ENCODE measurements around the gene SGK1.
"Not testable (repeated sequence)": the region's sequence is repeated elsewhere in the genome, so short reads cannot be mapped to it uniquely, and the experiment has no call there.

Gene SGK1

DNA sequence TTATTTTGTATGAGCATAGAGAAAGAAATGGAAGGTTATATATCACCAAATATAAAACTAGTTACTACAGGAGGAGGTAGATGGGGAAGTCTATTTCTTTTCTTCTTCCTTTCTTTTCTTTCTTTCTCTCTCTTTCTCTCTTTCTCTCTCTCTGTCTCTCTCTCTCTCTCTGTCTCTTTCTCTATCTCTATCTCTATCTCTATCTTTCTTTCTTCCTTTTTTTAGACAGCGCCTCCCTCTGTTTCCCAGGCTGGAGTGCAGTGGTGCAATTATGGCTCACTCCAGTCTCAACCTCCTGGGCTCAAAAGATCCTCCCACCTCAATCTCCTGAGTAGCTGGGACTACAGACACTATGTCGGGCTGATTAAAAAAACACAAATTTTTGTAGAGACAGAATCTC lies 10.2 kb upstream of the SGK1 start:
- H3K9me3 ChIP-seq (ENCODE audit: control insufficient read depth, low read length) = no peaks in the 10 kb centered on the region
- H3K4me3 ChIP-seq (ENCODE audit: insufficient read depth, low read depth, low read length) = no peak overlapping the region
- no peaks in the 10 kb centered on the region for H3K4me1 ChIP-seq (ENCODE audit: control insufficient read depth, insufficient read depth, low read length)
- no peak overlapping the region for H3K27ac ChIP-seq (ENCODE audit: insufficient read depth, low read depth, low read length, poor library complexity, severe bottlenecking)
- WGBS, 2 experiments = 89 to 92% methylated on average over 2 of the region's 2 CpGs
- H3K36me3 ChIP-seq (ENCODE audit: control insufficient read depth, insufficient read depth, low read length) = no peaks in the 10 kb centered on the region
- no peaks in the 10 kb centered on the region for H3K27me3 ChIP-seq (ENCODE audit: control insufficient read depth, insufficient read depth, low read length, poor library complexity, severe bottlenecking)

GRCh38 chr6:134326192-134326591 lies 8.3 kb upstream of the SGK1 start:
- H3K9me3 ChIP-seq (ENCODE audit: control insufficient read depth, low read length); H3K36me3 ChIP-seq (ENCODE audit: control insufficient read depth, insufficient read depth, low read length); H3K4me1 ChIP-seq (ENCODE audit: control insufficient read depth, insufficient read depth, low read length); H3K4me3 ChIP-seq (ENCODE audit: insufficient read depth, low read depth, low read length); H3K27ac ChIP-seq (ENCODE audit: insufficient read depth, low read depth, low read length, poor library complexity, severe bottlenecking); H3K27me3 ChIP-seq (ENCODE audit: control insufficient read depth, insufficient read depth, low read length, poor library complexity, severe bottlenecking): not testable (repeated sequence)
- 84 to 95% methylated on average over 4 of the region's 4 CpGs for WGBS, 2 experiments

DNA sequence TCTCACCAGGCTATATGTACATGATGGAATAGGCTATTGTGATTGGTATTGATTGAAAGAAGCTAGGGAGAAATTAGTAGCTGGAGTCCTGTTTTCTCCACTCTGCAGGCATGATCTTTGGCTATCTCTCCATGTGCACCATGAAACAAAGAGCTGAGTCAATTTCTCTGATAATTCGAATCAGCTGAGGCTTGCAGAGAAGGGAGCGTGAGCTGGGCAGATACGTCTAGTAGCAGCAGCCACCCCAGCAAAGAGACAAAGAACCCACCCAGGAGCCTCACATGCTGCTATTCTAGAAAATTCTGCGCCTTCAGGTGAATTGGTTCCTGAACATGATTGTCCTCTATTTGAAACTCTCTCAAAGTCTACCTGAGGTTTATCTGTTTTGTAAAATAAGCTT lies 6.9 kb upstream of the SGK1 start:
- 89 to 97% methylated on average over 4 of the region's 4 CpGs for WGBS, 2 experiments
- Histone ChIP-seq H3K27ac (ENCODE audit: insufficient read depth, low read depth, low read length, poor library complexity, severe bottlenecking) (no peak overlapping the region), H3K4me3 (ENCODE audit: insufficient read depth, low read depth, low read length) (no peak overlapping the region), H3K4me1 (ENCODE audit: control insufficient read depth, insufficient read depth, low read length) (no peaks in the 10 kb centered on the region), H3K27me3 (ENCODE audit: control insufficient read depth, insufficient read depth, low read length, poor library complexity, severe bottlenecking) (no peaks in the 10 kb centered on the region), H3K9me3 (ENCODE audit: control insufficient read depth, low read length) (no peaks in the 10 kb centered on the region), H3K36me3 (ENCODE audit: control insufficient read depth, insufficient read depth, low read length) (no peaks in the 10 kb centered on the region)

DNA sequence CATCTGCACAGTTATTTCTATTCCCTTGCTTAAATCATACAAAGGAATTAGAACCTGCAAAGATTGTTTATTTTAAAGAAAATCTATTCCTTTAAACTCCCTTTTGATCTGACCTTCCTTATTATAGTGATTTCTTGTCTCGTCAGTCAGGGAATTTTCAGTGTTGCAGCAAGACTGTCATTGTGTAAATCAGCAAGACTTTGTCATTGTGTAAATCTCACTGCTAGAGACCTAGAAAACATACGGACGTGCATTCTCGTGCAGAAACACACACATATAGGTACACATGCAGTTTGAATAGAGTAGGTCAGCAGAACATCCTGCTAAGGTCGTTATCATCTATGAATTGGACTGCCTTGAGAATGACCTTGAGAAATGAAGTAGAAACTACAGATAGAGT lies 6.2 kb upstream of the SGK1 start:
- no peaks in the 10 kb centered on the region for H3K36me3 ChIP-seq (ENCODE audit: control insufficient read depth, insufficient read depth, low read length)
- WGBS, 2 experiments = 73% methylated on average over 5 of the region's 5 CpGs

DNA sequence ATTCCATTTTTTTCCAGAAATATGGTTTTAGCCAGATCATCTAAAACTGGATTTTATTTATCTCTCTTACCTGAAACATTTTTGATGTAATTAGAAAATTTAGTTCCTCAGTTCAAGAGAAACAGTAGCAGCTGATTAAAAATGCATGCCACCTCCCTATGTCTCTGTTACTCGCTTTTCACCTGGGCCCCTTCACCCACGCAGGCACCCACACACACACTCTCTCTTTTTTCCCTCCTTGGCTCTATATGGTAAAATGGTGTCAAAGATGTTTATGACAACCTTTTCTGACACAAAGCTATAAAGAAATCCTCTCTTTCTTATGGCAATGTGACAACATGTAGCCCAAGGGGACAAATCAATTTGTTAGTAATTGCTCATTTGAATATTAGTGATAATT lies 5.8 kb upstream of the SGK1 start:
- no peak overlapping the region for H3K4me3 ChIP-seq (ENCODE audit: insufficient read depth, low read depth, low read length)
- no peaks in the 10 kb centered on the region for H3K36me3 ChIP-seq (ENCODE audit: control insufficient read depth, insufficient read depth, low read length)
- no peaks in the 10 kb centered on the region for H3K4me1 ChIP-seq (ENCODE audit: control insufficient read depth, insufficient read depth, low read length)
- H3K9me3 ChIP-seq (ENCODE audit: control insufficient read depth, low read length) = no peaks in the 10 kb centered on the region
- peaks cover 2% of the 10 kb centered on the region for H3K27me3 ChIP-seq (ENCODE audit: control insufficient read depth, insufficient read depth, low read length, poor library complexity, severe bottlenecking)
- H3K27ac ChIP-seq (ENCODE audit: insufficient read depth, low read depth, low read length, poor library complexity, severe bottlenecking) = no peak overlapping the region
- 80 to 90% methylated on average over 1 to 2 of the region's 2 CpGs for WGBS, 2 experiments

More for the DNA sequence above, 6.2 kb upstream of the SGK1 start:
- H3K9me3 ChIP-seq (ENCODE audit: control insufficient read depth, low read length) = no peaks in the 10 kb centered on the region
- H3K4me3 ChIP-seq (ENCODE audit: insufficient read depth, low read depth, low read length) = no peak overlapping the region
- H3K27me3 ChIP-seq (ENCODE audit: control insufficient read depth, insufficient read depth, low read length, poor library complexity, severe bottlenecking) = no peaks in the 10 kb centered on the region
- no peaks in the 10 kb centered on the region for H3K4me1 ChIP-seq (ENCODE audit: control insufficient read depth, insufficient read depth, low read length)
- H3K27ac ChIP-seq (ENCODE audit: insufficient read depth, low read depth, low read length, poor library complexity, severe bottlenecking) = no peak overlapping the region

DNA sequence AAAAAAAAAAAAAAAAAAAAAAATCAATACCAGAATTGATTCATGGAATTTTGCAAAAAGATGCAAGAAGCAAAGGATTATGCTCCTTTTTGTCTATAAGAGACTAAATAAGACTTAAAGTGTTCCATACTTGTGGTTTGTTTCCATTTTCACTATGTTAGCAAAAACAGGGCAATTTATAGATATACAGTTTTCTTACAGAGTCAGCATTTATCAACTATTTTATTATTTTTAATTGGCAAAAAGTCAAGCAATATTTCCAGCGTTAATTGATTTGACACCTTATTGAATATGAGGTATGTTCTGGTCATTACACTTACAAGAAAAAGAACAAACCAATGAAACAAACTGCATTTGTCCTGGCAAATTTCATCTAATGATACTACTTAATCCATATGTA lies 5.4 kb upstream of the SGK1 start:
- 100% methylated on average over 1 of the region's 1 CpG; no CpG with 5 or more reads in 1 of the 2 experiments for WGBS, 2 experiments
- Histone ChIP-seq H3K9me3 (ENCODE audit: control insufficient read depth, low read length) (no peaks in the 10 kb centered on the region), H3K4me1 (ENCODE audit: control insufficient read depth, insufficient read depth, low read length) (no peaks in the 10 kb centered on the region), H3K36me3 (ENCODE audit: control insufficient read depth, insufficient read depth, low read length) (no peaks in the 10 kb centered on the region), H3K4me3 (ENCODE audit: insufficient read depth, low read depth, low read length) (no peak overlapping the region), H3K27me3 (ENCODE audit: control insufficient read depth, insufficient read depth, low read length, poor library complexity, severe bottlenecking) (peaks cover 6% of the 10 kb centered on the region), H3K27ac (ENCODE audit: insufficient read depth, low read depth, low read length, poor library complexity, severe bottlenecking) (no peak overlapping the region)

DNA sequence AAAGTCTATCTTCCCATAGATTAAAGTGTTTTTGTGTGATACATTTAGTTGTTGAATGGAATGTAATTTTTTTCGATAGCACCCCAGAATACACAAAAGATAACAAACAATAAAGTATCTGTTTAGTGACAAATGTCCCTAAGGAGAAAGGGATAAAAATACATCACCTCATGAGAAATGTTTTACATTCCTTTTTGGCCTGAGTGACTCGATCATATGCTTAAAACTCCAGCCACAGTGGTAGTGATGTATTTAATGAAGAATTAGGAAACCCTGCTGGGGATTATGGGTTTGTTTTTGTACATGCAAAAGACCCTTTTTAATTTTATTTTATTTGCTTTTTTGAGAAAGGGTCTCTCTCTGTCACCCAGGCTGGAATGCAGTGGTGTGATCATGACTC lies 4.3 kb upstream of the SGK1 start:
- Histone ChIP-seq H3K9me3 (ENCODE audit: control insufficient read depth, low read length) (no peaks in the 10 kb centered on the region), H3K4me1 (ENCODE audit: control insufficient read depth, insufficient read depth, low read length) (peaks cover 1% of the 10 kb centered on the region), H3K27ac (ENCODE audit: insufficient read depth, low read depth, low read length, poor library complexity, severe bottlenecking) (no peak overlapping the region), H3K27me3 (ENCODE audit: control insufficient read depth, insufficient read depth, low read length, poor library complexity, severe bottlenecking) (peaks cover 17% of the 10 kb centered on the region), H3K36me3 (ENCODE audit: control insufficient read depth, insufficient read depth, low read length) (no peaks in the 10 kb centered on the region), H3K4me3 (ENCODE audit: insufficient read depth, low read depth, low read length) (no peak overlapping the region)
- WGBS, 2 experiments = 100% methylated on average over 1 of the region's 2 CpGs

DNA sequence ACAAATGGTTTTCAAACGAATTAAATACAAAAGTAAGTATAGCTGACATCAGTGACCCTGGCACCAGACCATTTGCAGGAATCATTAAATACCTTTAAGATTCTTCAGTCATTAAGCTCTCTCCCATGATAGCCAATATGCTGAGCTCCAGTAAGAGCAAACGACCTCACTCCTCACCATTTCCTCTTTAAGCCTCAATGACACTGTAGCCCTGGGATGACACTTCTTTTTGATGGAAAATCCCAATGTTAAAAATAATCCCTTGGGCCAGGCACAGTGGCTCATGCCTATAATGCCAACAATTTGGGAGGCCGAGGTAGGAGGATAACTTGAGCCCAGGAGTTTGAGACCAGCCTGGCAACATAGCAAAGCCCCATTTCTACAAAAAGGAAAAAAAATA lies 3.3 kb upstream of the SGK1 start:
- 83% methylated on average over 3 of the region's 3 CpGs for WGBS, 2 experiments
- H3K27ac ChIP-seq (ENCODE audit: insufficient read depth, low read depth, low read length, poor library complexity, severe bottlenecking) = no peak overlapping the region
- H3K4me1 ChIP-seq (ENCODE audit: control insufficient read depth, insufficient read depth, low read length) = peaks cover 11% of the 10 kb centered on the region
- H3K36me3 ChIP-seq (ENCODE audit: control insufficient read depth, insufficient read depth, low read length) = no peaks in the 10 kb centered on the region
- H3K4me3 ChIP-seq (ENCODE audit: insufficient read depth, low read depth, low read length) = no peak overlapping the region
- H3K9me3 ChIP-seq (ENCODE audit: control insufficient read depth, low read length) = no peaks in the 10 kb centered on the region
- H3K27me3 ChIP-seq (ENCODE audit: control insufficient read depth, insufficient read depth, low read length, poor library complexity, severe bottlenecking) = peaks cover 27% of the 10 kb centered on the region

DNA sequence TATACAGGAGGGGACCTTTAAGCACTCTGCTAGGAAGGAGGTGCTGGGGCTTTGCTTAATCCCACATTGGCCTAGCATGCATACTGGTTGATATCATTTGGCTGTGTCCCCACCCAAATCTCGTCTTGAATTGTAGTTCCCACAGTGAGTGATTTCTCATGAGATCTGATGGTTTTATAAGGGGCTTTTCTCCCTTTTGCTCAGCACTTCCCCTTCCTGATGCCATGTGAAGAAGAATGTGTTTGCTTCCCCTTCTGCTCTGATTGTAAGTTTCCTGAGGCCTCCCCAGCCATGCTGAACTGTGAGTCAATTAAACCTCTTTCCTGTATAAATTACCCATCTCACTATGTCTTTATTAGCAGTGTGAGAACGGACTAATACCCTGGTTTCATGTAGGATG lies 1.8 kb upstream of the SGK1 start:
- Histone ChIP-seq H3K4me1 (ENCODE audit: control insufficient read depth, insufficient read depth, low read length) (peaks cover 14% of the 10 kb centered on the region), H3K27me3 (ENCODE audit: control insufficient read depth, insufficient read depth, low read length, poor library complexity, severe bottlenecking) (peaks cover 27% of the 10 kb centered on the region)
- not testable (repeated sequence) for H3K27ac ChIP-seq (ENCODE audit: insufficient read depth, low read depth, low read length, poor library complexity, severe bottlenecking); H3K4me3 ChIP-seq (ENCODE audit: insufficient read depth, low read depth, low read length); H3K36me3 ChIP-seq (ENCODE audit: control insufficient read depth, insufficient read depth, low read length); H3K9me3 ChIP-seq (ENCODE audit: control insufficient read depth, low read length)
- WGBS, 2 experiments = 94% methylated on average over 2 of the region's 2 CpGs

DNA sequence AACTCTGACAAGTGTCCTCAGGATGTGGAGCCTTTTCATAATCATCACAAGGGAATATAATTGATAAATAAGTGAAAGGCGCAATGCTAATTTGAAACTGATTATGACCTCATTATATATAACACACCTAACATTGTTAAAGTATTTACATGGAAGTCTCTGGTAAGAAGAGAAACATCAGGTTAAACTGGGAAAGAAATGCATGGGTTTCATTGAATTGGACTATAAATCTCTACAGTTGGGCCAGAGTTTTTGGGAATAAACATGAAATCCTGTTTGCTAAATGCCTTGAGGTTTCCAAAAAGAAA lies 1.0 kb upstream of the SGK1 start:
- H3K4me1 ChIP-seq (ENCODE audit: control insufficient read depth, insufficient read depth, low read length) = peaks cover 14% of the 10 kb centered on the region
- H3K4me3 ChIP-seq (ENCODE audit: insufficient read depth, low read depth, low read length) = no peak overlapping the region
- no peaks in the 10 kb centered on the region for H3K36me3 ChIP-seq (ENCODE audit: control insufficient read depth, insufficient read depth, low read length)
- peaks cover 27% of the 10 kb centered on the region for H3K27me3 ChIP-seq (ENCODE audit: control insufficient read depth, insufficient read depth, low read length, poor library complexity, severe bottlenecking)
- WGBS, 2 experiments = no CpG with 5 or more reads among the region's 1 CpG
- no peaks in the 10 kb centered on the region for H3K9me3 ChIP-seq (ENCODE audit: control insufficient read depth, low read length)
- no peak overlapping the region for H3K27ac ChIP-seq (ENCODE audit: insufficient read depth, low read depth, low read length, poor library complexity, severe bottlenecking)

DNA sequence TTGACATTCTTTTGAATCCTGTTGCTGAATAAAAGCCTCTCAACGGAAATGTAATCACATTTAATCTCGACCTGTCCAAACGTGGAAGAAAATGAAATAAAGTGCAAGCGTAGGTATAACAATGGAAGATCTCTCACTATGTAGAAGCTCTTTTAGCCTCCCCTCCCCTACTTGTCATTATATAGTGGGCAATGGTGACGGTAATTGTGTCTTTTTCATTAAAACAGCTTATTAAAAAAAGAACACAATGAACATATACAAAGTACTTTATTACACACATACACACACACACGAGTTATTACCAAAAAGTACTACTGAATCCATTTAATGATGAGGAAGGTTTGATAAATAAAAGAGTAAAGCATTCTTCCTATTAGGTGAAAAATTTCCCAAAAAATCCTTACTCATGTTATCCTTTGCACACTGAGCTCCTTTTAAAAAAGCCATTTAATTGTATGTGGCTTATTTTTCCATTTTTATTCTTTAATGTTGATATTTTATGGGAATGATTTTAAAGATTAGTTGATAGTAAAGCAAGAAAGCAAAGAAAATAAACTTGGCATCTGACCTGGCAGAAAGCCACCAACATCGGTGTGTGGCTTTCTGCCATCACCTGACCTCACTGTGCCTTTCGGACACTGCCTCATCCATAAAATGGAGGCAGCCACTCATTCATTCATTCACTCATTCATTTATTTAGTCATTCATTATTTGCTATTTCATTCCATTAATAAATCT lies 493 bp upstream of the SGK1 start:
- Histone ChIP-seq H3K27me3 (ENCODE audit: control insufficient read depth, insufficient read depth, low read length, poor library complexity, severe bottlenecking) (peaks cover 27% of the 10 kb centered on the region), H3K4me1 (ENCODE audit: control insufficient read depth, insufficient read depth, low read length) (peaks cover 14% of the 10 kb centered on the region), H3K9me3 (ENCODE audit: control insufficient read depth, low read length) (no peaks in the 10 kb centered on the region), H3K36me3 (ENCODE audit: control insufficient read depth, insufficient read depth, low read length) (no peaks in the 10 kb centered on the region), H3K27ac (ENCODE audit: insufficient read depth, low read depth, low read length, poor library complexity, severe bottlenecking) (no peak overlapping the region), H3K4me3 (ENCODE audit: insufficient read depth, low read depth, low read length) (no peak overlapping the region)
- 57 to 67% methylated on average over 5 to 7 of the region's 8 CpGs for WGBS, 2 experiments

All from ectodermal cell (in vitro differentiated cells).